Endothelial cell of umbilical vein (primary cell): ENCODE measurements around the gene GRIN2D. TPM values are rescaled to one million over a fixed set of nuclear protein-coding genes. Genes with fewer than 3 reads are reported as not detected.
"Not testable (repeated sequence)": the region's sequence is repeated elsewhere in the genome, so short reads cannot be mapped to it uniquely, and the experiment has no call there.

ENCODE experiments used
- BruUV-seq: library from RNA; stranded (reverse); fragments of 400-500 nt; replicated peaks from 2 replicates; lab custom pipeline; 2021; lab: Mats Ljungman, UMichigan
- CTCF ChIA-PET: fragments of 300-600, 350-600 bp; sonication (Branson Sonifier 250); formaldehyde crosslinking; loops from one replicate; lab custom pipeline; 2021; ENCODE audit warnings: antibody characterized with exemption, inconsistent platforms; lab: Charles Lee
- POLR2A ChIA-PET: fragments of 300-600, 350-600 bp; sonication (Branson Sonifier 250); formaldehyde crosslinking; loops from one replicate; lab custom pipeline; 2021; ENCODE audit warnings: antibody characterized with exemption, inconsistent platforms; lab: Charles Lee
- DNase-seq: peaks from one replicate; pipeline ENCODE4 v3.0.0-alpha.2; 2011; ENCODE audit warnings: low read depth, low spot score
- FAIRE-seq: peaks from 2 replicates; lab custom pipeline; 2011; peaks lifted over from hg19 to GRCh38; lab: Jason Lieb, UNC
- H2AFZ ChIP-seq: 2 replicates; pipeline ENCODE4 v1.6.0; 2012; ENCODE audit warnings: low read depth, low read length, control low read depth, inconsistent platforms
- H3K27ac ChIP-seq: 2 replicates; pipeline ENCODE4 v1.5.1; 2011; ENCODE audit warnings: low read depth, mild to moderate bottlenecking, control low read depth, low read length, moderate library complexity; ENCODE audit not compliant: insufficient read depth
- H3K27me3 ChIP-seq, 2 experiments: 2 replicates each; pipeline versions ENCODE4 v1.6.0 to v1.6.1; 2011; ENCODE audit warnings: low read length in 2 of 2, mixed read lengths in 1 of 2; ENCODE audit not compliant: control insufficient read depth in 2 of 2, insufficient read depth in 2 of 2
- H3K36me3 ChIP-seq, 2 experiments: 2 replicates in 1 of 2; 3 replicates in 1 of 2; pipeline ENCODE4 v1.5.1; 2011; ENCODE audit warnings: low read length in 2 of 2, mild to moderate bottlenecking in 1 of 2, moderate library complexity in 1 of 2; ENCODE audit not compliant: control insufficient read depth in 2 of 2, insufficient read depth in 2 of 2; ENCODE audit errors: extremely low read depth in 1 of 2
- H3K4me1 ChIP-seq: 3 replicates; pipeline ENCODE4 v1.5.1; 2011; ENCODE audit warnings: mild to moderate bottlenecking, low read length; ENCODE audit not compliant: control insufficient read depth, insufficient read depth; ENCODE audit errors: extremely low read depth
- H3K4me2 ChIP-seq: 2 replicates; pipeline ENCODE4 v1.6.1; 2011; ENCODE audit warnings: low read length, control low read depth, mixed read lengths; ENCODE audit not compliant: insufficient read depth
- H3K4me3 ChIP-seq, 3 experiments: fragments of 200-600 bp in 1 of 3; sonication (generic), shearing (Covaris generic) in 1 of 3; replicated peaks in 1 of 3; 2 replicates each; pipeline ENCODE4 v1.5.1; 2011 to 2016; ENCODE audit warnings: control low read depth in 3 of 3, low read length in 3 of 3, mild to moderate bottlenecking in 2 of 3, inconsistent platforms in 1 of 3, low read depth in 1 of 3, moderate library complexity in 1 of 3; ENCODE audit not compliant: insufficient read depth in 1 of 3
- H3K79me2 ChIP-seq: 2 replicates; pipeline ENCODE4 v1.6.0; 2012; ENCODE audit warnings: low read length, inconsistent platforms; ENCODE audit not compliant: control insufficient read depth, insufficient read depth
- H3K9ac ChIP-seq: replicated peaks from 2 replicates; pipeline ENCODE3; 2011; ENCODE audit warnings: low read length, control low read depth; ENCODE audit not compliant: insufficient read depth; ENCODE audit errors: extremely low read depth
- H3K9me1 ChIP-seq: replicated peaks from 3 replicates; pipeline ENCODE4 v1.6.0; 2011; ENCODE audit warnings: mild to moderate bottlenecking, low read length; ENCODE audit not compliant: control insufficient read depth, insufficient read depth; ENCODE audit errors: extremely low read depth
- H3K9me3 ChIP-seq: replicated peaks from 2 replicates; pipeline ENCODE4 v1.5.1; 2012; ENCODE audit warnings: low read length, inconsistent platforms; ENCODE audit not compliant: control insufficient read depth, insufficient read depth
- H4K20me1 ChIP-seq: replicated peaks from 2 replicates; pipeline ENCODE3; 2011; ENCODE audit warnings: mild to moderate bottlenecking, low read length; ENCODE audit not compliant: control insufficient read depth, insufficient read depth; ENCODE audit errors: extremely low read depth
- POLR2A ChIP-seq: IDR thresholded peaks from 2 replicates; pipeline ENCODE4 v1.6.1; 2012; ENCODE audit warnings: low read depth, mild to moderate bottlenecking, control low read depth, low read length
- dilution Hi-C: fragments of 300-500 bp; cut with MboI; formaldehyde crosslinking; loops from one replicate; pipeline ENCODE4 v1.15.0; 2019; ENCODE audit warnings: low sequenced_read_pairs; ENCODE audit not compliant: extremely low pct_ligation_motif_present
- intact Hi-C: fragments of 100-400 bp; cut with micrococcal nuclease; formaldehyde crosslinking; loops from one replicate; pipeline ENCODE4 v1.10.0; 2022
- polyA plus RNA-seq, 4 experiments: library from polyadenylated mRNA; depleted of rRNA in 3 of 4; stranded (reverse) in 3 of 4; unstranded in 1 of 4; fragments of >200 nt; gene quantifications; 2 replicates each; pipeline versions ENCODE4 v1.2.1 to v1.2.3, GENCODE V29; 2011 to 2012; ENCODE audit warnings: missing spikeins in 1 of 4
- total RNA-seq: library from RNA; stranded (reverse); gene quantifications from 2 replicates; pipeline ENCODE4 v1.2.3, GENCODE V29; 2021

GRIN2D gene
- total and polyA plus RNA-seq, 2 donors (not counting 3 experiments of a cell fraction or from before 2014, with no cell fraction given), result 0.59 to 2.1 TPM

DNA sequence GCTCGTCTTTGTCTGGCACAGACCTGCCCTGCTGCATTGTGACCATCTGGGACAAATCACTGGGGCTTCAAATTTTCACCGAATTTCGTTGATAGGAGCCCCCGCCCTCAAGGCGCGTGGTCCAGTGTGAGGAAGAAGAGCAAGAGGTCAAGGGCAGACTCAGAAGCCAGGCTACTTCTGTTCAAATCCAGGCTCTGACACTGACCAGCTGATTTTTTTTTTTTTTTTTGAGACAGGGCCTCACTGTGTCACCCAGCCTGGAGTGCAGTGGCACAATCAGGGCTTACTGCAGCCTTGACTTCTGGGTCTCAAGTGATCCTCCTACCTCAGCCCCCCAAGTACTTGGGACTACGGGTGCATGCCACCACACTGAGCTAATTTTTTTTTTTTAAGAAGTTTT, 22.1 kb upstream of the GRIN2D start:
- dilution Hi-C loops, result no loop called here
- Histone ChIP-seq H3K9me1 (no peaks in the 10 kb centered on the region), H3K9me3 (no peaks in the 10 kb centered on the region), H3K4me2 (no peak overlapping the region), H3K36me3 (no peaks in the 10 kb centered on the region), H2AFZ (no peak overlapping the region), H3K27ac (no peak overlapping the region), H3K9ac (no peak overlapping the region), H3K79me2 (no peaks in the 10 kb centered on the region), H3K4me1 (no peaks in the 10 kb centered on the region), H4K20me1 (no peaks in the 10 kb centered on the region), H3K27me3 (no peaks in the 10 kb centered on the region), H3K4me3 (no peak overlapping the region)
- intact Hi-C loops, result no loop called here
- TF ChIP-seq POLR2A, result no peak
- DNase-seq, result no peak
- BruUV-seq, result no TSS peak
- POLR2A ChIA-PET, result no interaction called here
- CTCF ChIA-PET, result interaction anchor here (0.7 to 1.4 kb wide), 3 partner anchors 20 to 238 kb away, joined by 3 to 4 read pairs (median 3); partner anchors contain the start of gene KDELR1
- FAIRE-seq, result no peak

DNA sequence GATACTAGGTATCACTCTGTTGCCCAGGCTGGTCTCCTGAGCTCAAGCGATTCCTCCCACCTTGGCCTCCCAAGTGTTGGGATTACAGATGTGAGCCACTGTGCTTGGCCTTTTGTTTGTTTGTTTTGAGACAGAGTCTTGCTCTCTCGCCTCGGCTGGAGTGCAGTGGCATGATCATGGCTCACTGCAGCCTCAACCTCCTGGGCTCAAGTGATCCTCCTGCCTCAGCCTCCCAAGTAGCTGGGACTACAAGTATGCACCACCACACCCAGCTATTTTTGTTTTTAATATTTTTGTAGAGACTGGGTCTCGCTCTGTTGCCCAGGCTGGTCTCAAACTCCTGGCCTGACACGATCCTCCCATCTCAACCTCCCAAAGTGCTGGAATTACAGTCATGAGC, 21.7 kb upstream of the GRIN2D start:
- H3K36me3 ChIP-seq, DNase-seq, H2AFZ ChIP-seq, H3K9ac ChIP-seq, H3K27me3 ChIP-seq, dilution Hi-C loops, POLR2A ChIA-PET, H3K9me1 ChIP-seq, FAIRE-seq, H3K27ac ChIP-seq, H3K4me3 ChIP-seq, H3K79me2 ChIP-seq, intact Hi-C loops, H4K20me1 ChIP-seq, H3K4me1 ChIP-seq, BruUV-seq, H3K4me2 ChIP-seq, H3K9me3 ChIP-seq: not testable (repeated sequence)
- CTCF ChIA-PET, result interaction anchor here (0.7 to 1.4 kb wide), 3 partner anchors 19 to 237 kb away, joined by 3 to 4 read pairs (median 3); partner anchors contain the start of gene KDELR1
